Activated naive CD4-positive, alpha-beta T cell treated with anti-CD3 and anti-CD28 coated beads, Interleukin-2, amount 10 ng/mL, durations not matched to agents 7 days and 5 days (primary cell): ENCODE results near the gene RETREG1.

ENCODE experiments used
- CTCF ChIA-PET: fragments of 350-600 bp; sonication (Branson Sonifier 250); formaldehyde crosslinking; loops from one replicate; lab custom pipeline; 2021; ENCODE audit warnings: antibody characterized with exemption; lab: Charles Lee
- DNase-seq: peaks from one replicate; pipeline ENCODE4 v3.0.0-alpha.2; 2020
- H3K27ac Mint-ChIP-seq: one replicate; pipeline ENCODE4 v1.8.0; 2021; ENCODE audit warnings: mild to moderate bottlenecking, moderate library complexity, mixed read lengths
- H3K27me3 Mint-ChIP-seq: one replicate; pipeline ENCODE4 v1.8.0; 2021; ENCODE audit warnings: mild to moderate bottlenecking, mixed read lengths
- H3K36me3 Mint-ChIP-seq: one replicate; pipeline ENCODE4 v1.8.0; 2021; ENCODE audit warnings: mixed read lengths
- H3K4me1 Mint-ChIP-seq: one replicate; pipeline ENCODE4 v1.8.0; 2021; ENCODE audit warnings: mixed read lengths
- H3K4me3 Mint-ChIP-seq: one replicate; pipeline ENCODE4 v1.8.0; 2021; ENCODE audit warnings: mild to moderate bottlenecking, moderate library complexity, mixed read lengths
- H3K9me3 Mint-ChIP-seq: one replicate; pipeline ENCODE4 v1.8.0; 2021; ENCODE audit warnings: mixed read lengths

Gene RETREG1

GRCh38 chr5:16428359-16428758, 188.4 kb downstream of the RETREG1 start:
- H3K36me3 Mint-ChIP-seq: no peaks in the 10 kb centered on the region
- H3K9me3 Mint-ChIP-seq: no peaks in the 10 kb centered on the region
- DNase-seq: no peak
- no peak overlapping the region for H3K27ac Mint-ChIP-seq
- H3K4me3 Mint-ChIP-seq: no peak overlapping the region
- peaks cover 7% of the 10 kb centered on the region for H3K27me3 Mint-ChIP-seq
- CTCF ChIA-PET: interaction anchor here (0.6 to 1.0 kb wide), 2 partner anchors 9 to 1908 kb away, joined by 3 read pairs; no protein-coding TSS in a partner anchor
- no peaks in the 10 kb centered on the region for H3K4me1 Mint-ChIP-seq

DNA sequence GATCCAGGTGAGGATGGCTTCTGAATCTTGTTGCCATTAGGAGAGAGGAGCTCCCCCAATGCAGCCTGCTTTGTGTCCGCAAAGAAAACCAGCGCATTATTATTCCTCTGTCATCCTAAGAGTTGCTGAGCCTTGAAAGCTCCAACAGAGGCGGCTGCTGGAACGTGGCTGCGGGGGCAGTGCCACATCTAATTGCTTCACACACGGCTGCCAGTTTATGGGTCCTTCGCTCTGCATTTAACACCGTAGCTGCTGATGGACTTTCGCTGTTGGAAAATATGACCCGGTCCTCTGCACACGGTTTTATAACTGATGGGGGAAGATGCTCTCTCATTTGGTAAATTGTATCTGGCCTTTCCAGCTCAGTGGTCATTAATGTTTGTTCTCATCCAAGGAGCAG, 189.2 kb downstream of the RETREG1 start:
- H3K9me3 Mint-ChIP-seq: no peaks in the 10 kb centered on the region
- H3K36me3 Mint-ChIP-seq: no peaks in the 10 kb centered on the region
- CTCF ChIA-PET: interaction anchor here (0.6 to 1.1 kb wide), 3 partner anchors 10 to 158 kb away, joined by 3 read pairs; no protein-coding TSS in a partner anchor
- no peak overlapping the region for H3K4me3 Mint-ChIP-seq
- H3K27me3 Mint-ChIP-seq: peaks cover 7% of the 10 kb centered on the region
- DNase-seq: no peak
- H3K27ac Mint-ChIP-seq: no peak overlapping the region
- H3K4me1 Mint-ChIP-seq: no peaks in the 10 kb centered on the region
